Hematopoietic multipotent progenitor cell (in vitro differentiated cells): Measurements from ENCODE around the gene FAM200C. TPM values are rescaled to one million over a fixed set of nuclear protein-coding genes. Genes with fewer than 3 reads are reported as not detected.

Source experiments
- total RNA-seq: library from RNA; depleted of rRNA; stranded (reverse); fragments of >200 nt; gene quantifications from one replicate; pipeline ENCODE4 v1.2.3, GENCODE V29; 2012

FAM200C gene
- total RNA-seq, 1 donor: 2.4 TPM

Other genes starting within 250 kb of the FAM200C start
- not detected for gene FABP6, start 170.5 kb downstream of the FAM200C start, total RNA-seq
- gene CCNJL, start 87.5 kb downstream of the FAM200C start, total RNA-seq: 0.54 TPM
- gene C1QTNF2, start 29.4 kb downstream of the FAM200C start, total RNA-seq: 0.27 TPM
- gene SLU7, start 19.0 kb upstream of the FAM200C start, total RNA-seq: 21.5 TPM
- 19.9 TPM for gene PTTG1, start 21.8 kb upstream of the FAM200C start, total RNA-seq